ENCODE results near the gene CALML6.

CALML6 gene

GRCh38 chr1:1954831-1955441 is 39.9 kb downstream of the CALML6 start:
- H3K27me3 Mint-ChIP-seq: peaks cover 19% of the 10 kb centered on the region
- H3K27ac Mint-ChIP-seq: peak overlapping the region; percentile 65
- H3K4me3 Mint-ChIP-seq: no peak overlapping the region
- peaks cover 11% of the 10 kb centered on the region for H3K4me1 Mint-ChIP-seq (ENCODE audit: low read depth)
- no peaks in the 10 kb centered on the region for H3K36me3 Mint-ChIP-seq (ENCODE audit: low read depth)
- peaks cover 12% of the 10 kb centered on the region for H3K9me3 Mint-ChIP-seq

DNA sequence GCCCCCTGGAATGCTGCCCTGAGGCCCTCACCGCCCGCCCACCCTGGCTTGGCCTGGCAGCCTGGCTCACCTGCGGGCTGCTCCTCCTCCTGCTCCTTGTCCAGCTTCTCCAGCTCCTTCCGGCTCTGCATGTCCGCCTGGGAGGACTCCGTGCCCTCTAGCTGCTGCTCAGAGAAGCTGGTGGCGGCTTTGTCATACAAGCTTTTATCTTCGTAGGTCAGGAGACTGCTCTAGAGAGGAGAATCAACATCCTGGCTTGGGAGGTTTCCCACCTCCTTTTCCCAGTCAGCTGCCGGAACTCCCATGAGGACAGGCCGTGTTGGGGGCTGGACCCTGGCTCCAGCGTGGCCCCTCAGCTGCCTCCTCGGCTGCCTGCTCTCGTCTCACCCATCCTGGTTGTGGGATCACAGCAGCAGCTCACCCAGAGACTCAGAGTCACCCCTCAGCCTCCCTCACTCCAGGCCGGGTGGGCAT is 40.6 kb downstream of the CALML6 start:
- no peak overlapping the region for H3K27ac Mint-ChIP-seq
- no peaks in the 10 kb centered on the region for H3K36me3 Mint-ChIP-seq (ENCODE audit: low read depth)
- H3K4me3 Mint-ChIP-seq: no peak overlapping the region
- H3K4me1 Mint-ChIP-seq (ENCODE audit: low read depth): peaks cover 11% of the 10 kb centered on the region
- peaks cover 11% of the 10 kb centered on the region for H3K9me3 Mint-ChIP-seq
- peaks cover 18% of the 10 kb centered on the region for H3K27me3 Mint-ChIP-seq

DNA sequence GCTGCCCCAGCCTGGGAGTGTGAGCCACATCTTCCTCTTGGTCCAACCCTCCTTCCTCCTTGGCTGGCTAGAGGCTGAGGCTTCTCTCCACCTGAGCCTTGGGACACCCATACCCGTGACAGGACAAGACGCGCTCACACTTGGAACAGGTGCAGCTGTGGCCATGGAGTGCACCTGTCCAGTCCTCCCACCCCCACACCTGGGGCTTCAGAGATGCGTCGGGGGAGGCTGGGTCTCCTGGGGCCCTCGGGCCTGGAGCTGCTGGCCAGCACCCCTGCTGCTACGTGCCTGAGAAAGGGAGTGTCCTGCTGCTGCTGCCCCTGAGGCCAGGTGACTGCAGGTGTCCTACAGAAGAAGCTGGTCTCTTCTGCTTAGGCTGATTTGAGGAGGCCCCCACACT is 41.0 kb downstream of the CALML6 start:
- no peak overlapping the region for H3K4me3 Mint-ChIP-seq
- peaks cover 11% of the 10 kb centered on the region for H3K4me1 Mint-ChIP-seq (ENCODE audit: low read depth)
- H3K9me3 Mint-ChIP-seq: peaks cover 6% of the 10 kb centered on the region
- H3K36me3 Mint-ChIP-seq (ENCODE audit: low read depth): no peaks in the 10 kb centered on the region
- H3K27me3 Mint-ChIP-seq: peaks cover 18% of the 10 kb centered on the region
- no peak overlapping the region for H3K27ac Mint-ChIP-seq

DNA sequence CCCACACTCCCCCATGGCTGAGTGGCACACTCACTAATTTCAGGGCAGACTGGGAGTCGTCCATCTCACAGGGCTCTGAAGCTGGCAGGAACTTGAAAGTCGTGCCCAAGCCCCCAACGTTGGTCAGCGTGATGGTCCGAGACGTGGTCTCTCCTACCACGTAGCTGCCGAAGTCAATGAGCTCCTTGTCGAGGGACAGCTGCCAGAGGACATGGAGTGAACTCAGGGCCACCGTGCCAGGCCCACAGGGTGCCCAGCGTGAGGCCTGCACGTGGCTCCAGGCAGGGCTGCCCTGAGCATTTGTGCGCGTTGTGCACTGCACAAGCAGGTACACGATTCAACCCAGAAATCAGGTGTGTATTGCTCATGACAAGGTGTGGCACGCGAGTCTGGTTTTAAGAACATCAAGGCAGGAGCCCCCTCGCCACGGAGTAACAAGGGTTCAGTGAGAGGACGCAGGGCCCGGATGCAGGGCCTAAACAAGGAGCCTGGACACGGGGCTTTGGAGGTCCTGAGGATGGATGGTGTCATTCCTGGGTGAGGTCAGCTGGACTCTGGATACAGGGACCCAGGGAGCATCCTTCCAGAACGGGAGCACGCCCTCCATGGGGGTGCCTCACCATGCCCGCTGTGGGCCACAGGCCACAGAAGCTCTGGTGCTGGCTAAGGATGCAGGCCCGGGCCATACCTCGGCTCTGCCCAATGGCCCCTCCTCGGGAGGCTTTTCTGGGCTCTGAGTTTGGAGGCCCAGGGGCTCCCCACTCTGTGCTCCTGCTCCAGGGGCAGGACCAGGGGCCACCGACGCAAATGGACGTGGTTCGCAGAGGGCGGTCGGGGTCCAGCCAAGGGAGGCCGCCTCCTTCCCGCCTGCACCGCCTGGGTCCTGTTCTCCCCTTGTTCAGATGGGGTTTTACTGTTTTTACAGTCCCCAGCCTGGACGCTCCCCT is 41.8 kb downstream of the CALML6 start:
- Mint-ChIP-seq H3K27ac (no peak overlapping the region), H3K36me3 (ENCODE audit: low read depth) (no peaks in the 10 kb centered on the region), H3K4me3 (no peak overlapping the region), H3K4me1 (ENCODE audit: low read depth) (peaks cover 11% of the 10 kb centered on the region), H3K9me3 (no peaks in the 10 kb centered on the region), H3K27me3 (peaks cover 21% of the 10 kb centered on the region)

DNA sequence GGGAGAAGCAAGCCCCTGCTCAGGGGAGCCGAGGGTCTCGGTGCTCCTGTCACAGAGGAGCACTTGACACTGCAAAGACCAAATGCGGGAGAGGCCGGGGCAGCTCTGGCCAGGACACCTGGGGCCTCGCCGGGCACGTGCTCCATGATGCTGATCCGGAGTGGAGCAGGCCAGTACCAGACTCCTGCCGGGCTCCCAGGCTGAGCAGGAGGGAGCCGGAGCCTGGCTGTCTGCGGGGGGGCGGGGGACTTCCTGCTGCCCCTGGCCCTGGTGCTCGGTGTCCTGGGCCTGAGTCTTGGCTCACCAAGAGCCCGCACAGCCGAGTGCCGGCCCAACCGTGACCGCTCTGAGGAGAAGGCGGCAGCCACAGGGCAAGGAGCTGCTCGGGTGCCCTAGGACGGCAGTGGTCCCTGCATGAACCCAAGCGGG is 42.5 kb downstream of the CALML6 start:
- no peaks in the 10 kb centered on the region for H3K36me3 Mint-ChIP-seq (ENCODE audit: low read depth)
- H3K4me3 Mint-ChIP-seq: no peak overlapping the region
- no peaks in the 10 kb centered on the region for H3K9me3 Mint-ChIP-seq
- no peak overlapping the region for H3K27ac Mint-ChIP-seq
- H3K27me3 Mint-ChIP-seq: peaks cover 22% of the 10 kb centered on the region
- H3K4me1 Mint-ChIP-seq (ENCODE audit: low read depth): peaks cover 11% of the 10 kb centered on the region

- no peaks in the 10 kb centered on the region for H3K36me3 Mint-ChIP-seq (ENCODE audit: low read depth)
- no peaks in the 10 kb centered on the region for H3K9me3 Mint-ChIP-seq
- H3K4me3 Mint-ChIP-seq: no peak overlapping the region
- peaks cover 11% of the 10 kb centered on the region for H3K4me1 Mint-ChIP-seq (ENCODE audit: low read depth)
- H3K27me3 Mint-ChIP-seq: peaks cover 22% of the 10 kb centered on the region
- no peak overlapping the region for H3K27ac Mint-ChIP-seq
Measured at GRCh38 chr1:1958071-1958541, 43.0 kb downstream of the CALML6 start.

- no peak overlapping the region for H3K27ac Mint-ChIP-seq
- no peak overlapping the region for H3K4me3 Mint-ChIP-seq
- peaks cover 11% of the 10 kb centered on the region for H3K4me1 Mint-ChIP-seq (ENCODE audit: low read depth)
- no peaks in the 10 kb centered on the region for H3K36me3 Mint-ChIP-seq (ENCODE audit: low read depth)
- H3K27me3 Mint-ChIP-seq: peaks cover 25% of the 10 kb centered on the region
- H3K9me3 Mint-ChIP-seq: no peaks in the 10 kb centered on the region
Measured at GRCh38 chr1:1959459-1959839, 44.4 kb downstream of the CALML6 start.

DNA sequence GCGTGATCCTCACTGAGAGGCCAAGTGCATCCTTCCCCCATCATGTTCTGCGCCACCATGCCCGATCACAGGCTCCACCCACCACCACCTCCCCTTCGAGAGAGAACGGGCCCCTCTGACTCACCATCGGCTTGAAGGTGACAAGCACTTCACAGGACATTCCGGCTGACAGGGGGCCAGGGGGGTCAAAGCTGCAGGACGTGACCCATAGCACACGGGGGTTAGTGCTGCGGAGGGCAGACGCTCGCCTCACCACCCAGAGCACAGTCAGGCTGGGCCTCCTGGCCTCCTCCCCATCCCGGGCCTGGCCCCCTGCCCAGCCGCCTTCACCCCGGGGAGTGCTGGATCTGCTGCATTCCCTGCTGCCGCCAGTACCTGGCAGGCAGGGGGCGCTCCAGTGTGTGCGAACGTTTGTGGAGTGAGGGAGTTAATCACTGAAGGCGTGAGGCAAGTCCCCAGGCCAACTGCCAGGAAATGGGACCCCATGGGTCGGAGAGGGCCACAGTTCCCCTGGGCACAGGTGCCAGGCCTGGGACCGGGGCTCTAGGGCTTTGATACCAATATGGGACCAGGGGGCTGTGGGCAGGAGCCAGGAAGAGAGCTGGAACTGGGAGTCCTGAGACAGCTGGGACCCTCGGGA is 44.9 kb downstream of the CALML6 start:
- Mint-ChIP-seq H3K9me3 (no peaks in the 10 kb centered on the region), H3K4me1 (ENCODE audit: low read depth) (peaks cover 7% of the 10 kb centered on the region), H3K27ac (no peak overlapping the region), H3K4me3 (no peak overlapping the region), H3K36me3 (ENCODE audit: low read depth) (no peaks in the 10 kb centered on the region), H3K27me3 (peaks cover 25% of the 10 kb centered on the region)

- Mint-ChIP-seq H3K9me3 (no peaks in the 10 kb centered on the region), H3K27me3 (peaks cover 25% of the 10 kb centered on the region), H3K36me3 (ENCODE audit: low read depth) (no peaks in the 10 kb centered on the region), H3K27ac (no peak overlapping the region), H3K4me3 (no peak overlapping the region), H3K4me1 (ENCODE audit: low read depth) (peaks cover 6% of the 10 kb centered on the region)
Measured at GRCh38 chr1:1960480-1961196, 45.6 kb downstream of the CALML6 start.

DNA sequence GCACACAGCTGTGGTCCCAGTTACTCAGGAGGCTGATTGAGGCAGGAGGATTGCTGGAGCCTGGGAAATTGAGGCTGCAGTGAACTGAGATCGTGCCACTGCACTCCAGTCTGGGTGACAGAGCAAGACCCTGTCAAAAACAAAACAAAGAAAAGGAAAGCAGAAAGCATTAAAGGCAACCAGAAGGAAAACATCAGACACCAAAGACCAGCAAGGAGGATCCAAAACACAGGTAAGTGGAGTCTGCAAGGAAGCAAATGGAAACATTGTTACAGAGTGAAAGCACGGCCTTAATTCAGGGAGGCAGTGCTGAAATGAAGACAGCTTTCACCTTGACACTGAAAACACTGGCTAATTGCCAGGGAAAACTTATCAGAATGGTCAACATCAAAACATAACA is 47.7 kb downstream of the CALML6 start:
- Mint-ChIP-seq H3K27ac (no peak overlapping the region), H3K4me3 (no peak overlapping the region), H3K36me3 (ENCODE audit: low read depth) (no peaks in the 10 kb centered on the region), H3K27me3 (peaks cover 25% of the 10 kb centered on the region), H3K9me3 (no peaks in the 10 kb centered on the region), H3K4me1 (ENCODE audit: low read depth) (peaks cover 6% of the 10 kb centered on the region)

GRCh38 chr1:1963570-1963969 is 48.5 kb downstream of the CALML6 start:
- peaks cover 21% of the 10 kb centered on the region for H3K27me3 Mint-ChIP-seq
- H3K9me3 Mint-ChIP-seq: no peaks in the 10 kb centered on the region
- H3K4me1 Mint-ChIP-seq (ENCODE audit: low read depth): peaks cover 6% of the 10 kb centered on the region
- H3K4me3 Mint-ChIP-seq: no peak overlapping the region
- no peaks in the 10 kb centered on the region for H3K36me3 Mint-ChIP-seq (ENCODE audit: low read depth)
- H3K27ac Mint-ChIP-seq: no peak overlapping the region

DNA sequence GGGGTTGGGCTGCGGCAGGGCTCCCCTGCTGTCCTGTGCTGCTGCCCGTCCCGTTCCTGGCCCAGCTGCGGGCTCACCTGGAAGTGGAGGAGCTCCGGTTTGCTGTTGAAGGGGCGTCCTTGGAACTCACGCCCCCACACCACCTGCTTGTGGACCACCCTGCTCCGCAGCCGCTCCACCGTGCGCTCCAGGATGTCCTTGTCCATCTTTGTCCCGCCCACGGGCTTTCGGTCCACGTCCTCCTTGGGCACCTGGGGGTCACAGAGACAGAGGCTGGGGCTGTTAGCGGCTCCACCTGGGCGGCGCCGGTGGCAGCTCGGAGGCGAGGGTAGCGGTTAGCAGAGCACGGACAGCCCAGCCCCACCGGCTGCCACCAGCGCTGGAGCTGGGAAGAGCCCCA is 49.8 kb downstream of the CALML6 start:
- H3K27ac Mint-ChIP-seq: no peak overlapping the region
- H3K4me1 Mint-ChIP-seq (ENCODE audit: low read depth): peaks cover 1% of the 10 kb centered on the region
- no peaks in the 10 kb centered on the region for H3K36me3 Mint-ChIP-seq (ENCODE audit: low read depth)
- no peaks in the 10 kb centered on the region for H3K9me3 Mint-ChIP-seq
- H3K4me3 Mint-ChIP-seq: no peak overlapping the region
- H3K27me3 Mint-ChIP-seq: peaks cover 18% of the 10 kb centered on the region

GRCh38 chr1:1965546-1965945 is 50.5 kb downstream of the CALML6 start:
- no peaks in the 10 kb centered on the region for H3K4me1 Mint-ChIP-seq (ENCODE audit: low read depth)
- H3K4me3 Mint-ChIP-seq: no peak overlapping the region
- no peaks in the 10 kb centered on the region for H3K9me3 Mint-ChIP-seq
- no peaks in the 10 kb centered on the region for H3K36me3 Mint-ChIP-seq (ENCODE audit: low read depth)
- H3K27ac Mint-ChIP-seq: no peak overlapping the region
- peaks cover 17% of the 10 kb centered on the region for H3K27me3 Mint-ChIP-seq

DNA sequence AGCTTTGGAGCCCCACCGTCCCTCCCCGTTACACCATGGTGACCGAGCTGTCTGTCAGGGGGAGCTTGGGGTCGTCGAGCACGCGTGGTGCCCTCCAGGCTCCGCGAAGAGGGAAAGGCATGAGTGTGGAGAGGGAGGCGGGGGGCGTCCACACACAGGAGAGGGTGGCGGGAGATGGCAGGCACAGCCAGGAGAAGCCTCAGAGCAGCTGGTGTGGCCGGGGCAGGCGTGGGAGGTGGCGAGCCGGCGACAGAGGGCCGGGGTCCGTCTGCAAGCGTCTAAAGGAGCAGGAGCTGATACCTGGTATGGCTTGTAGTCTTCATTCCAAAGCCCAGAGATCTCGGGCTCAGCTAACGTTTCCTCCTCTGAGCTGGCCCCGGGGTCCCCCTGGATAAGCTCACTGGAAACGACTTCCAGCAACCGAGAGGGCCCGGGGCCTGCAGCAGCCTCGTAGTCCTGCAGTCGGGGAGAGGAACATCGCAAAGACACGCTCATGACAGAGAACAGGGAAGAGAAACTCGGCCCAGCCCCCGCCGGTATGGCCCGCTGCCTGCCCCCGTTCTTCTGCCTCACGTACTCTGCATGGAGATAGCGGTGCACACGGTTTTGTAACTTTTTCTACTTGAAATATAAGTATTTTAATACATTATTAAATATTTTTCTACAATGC is 51.1 kb downstream of the CALML6 start:
- no peaks in the 10 kb centered on the region for H3K36me3 Mint-ChIP-seq (ENCODE audit: low read depth)
- H3K4me1 Mint-ChIP-seq (ENCODE audit: low read depth): no peaks in the 10 kb centered on the region
- H3K4me3 Mint-ChIP-seq: no peak overlapping the region
- peaks cover 11% of the 10 kb centered on the region for H3K27me3 Mint-ChIP-seq
- H3K27ac Mint-ChIP-seq: no peak overlapping the region
- no peaks in the 10 kb centered on the region for H3K9me3 Mint-ChIP-seq

Data from stimulated activated naive CD8-positive, alpha-beta T cell treated with anti-CD3 and anti-CD28 coated beads, Interleukin-15, Interleukin-2, amounts not matched to agents 100 ng/mL and 50 ng/mL, for 24 hours (primary cell).